ACHN (cell line): ENCODE results near the gene ATF7IP.

Experiments used
- DNase-seq: peaks from one replicate; pipeline ENCODE4 v3.0.0-alpha.2; 2015
- in situ Hi-C: cut with HindIII; loops from 2 replicates; pipeline ENCODE4 v1.10.0; 2017; ENCODE audit warnings: low sequenced_read_pairs, low pct_ligation_motif_present, low pct_unique_long_range_greater_than_20kb

The ATF7IP gene

DNA sequence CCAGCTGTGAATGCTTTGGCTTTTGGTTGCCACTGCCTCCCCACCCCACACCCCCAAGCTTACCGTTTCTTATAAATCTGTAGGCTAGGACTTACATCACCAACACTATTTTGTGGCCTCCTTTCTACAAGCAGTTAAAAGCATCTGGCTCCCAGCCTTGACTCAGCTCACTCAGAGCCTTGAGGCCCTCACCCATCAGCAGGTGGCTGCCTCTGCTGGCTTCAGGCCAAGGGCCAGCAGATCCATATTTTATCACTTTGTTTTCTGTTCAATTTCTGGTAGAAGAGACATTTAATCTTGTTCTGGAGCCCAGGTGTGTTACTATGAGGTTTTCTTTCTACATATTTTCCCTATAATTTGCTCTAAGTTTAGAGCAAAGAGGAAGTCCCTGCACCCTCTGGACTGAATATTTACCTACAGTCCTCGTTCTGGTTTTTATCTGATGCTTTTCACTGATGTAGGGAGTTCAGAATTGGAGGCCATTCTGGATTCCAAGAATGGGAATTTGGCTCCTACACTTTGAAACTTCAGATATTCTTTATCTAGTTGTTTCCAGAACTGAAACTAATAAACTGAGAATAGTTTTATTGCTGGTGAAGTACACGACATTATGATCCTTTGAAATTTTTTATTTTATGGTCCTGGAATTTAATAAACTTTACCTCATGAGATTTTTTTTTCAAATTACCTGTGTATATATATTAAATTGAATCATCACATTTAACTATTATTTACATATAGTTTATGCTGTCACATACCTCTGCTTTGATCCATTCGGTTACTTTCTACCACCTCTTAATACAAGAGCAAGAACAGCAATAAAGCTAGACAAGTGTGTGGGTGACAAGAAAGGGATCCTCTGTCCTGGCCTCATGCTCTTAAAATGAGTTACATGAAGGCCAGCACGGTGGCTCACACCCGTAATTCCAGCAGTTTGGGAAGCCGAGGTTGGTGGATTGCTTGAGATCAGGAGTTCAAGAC lies 180.0 kb downstream of the ATF7IP start:
- DNase-seq: no peak
- in situ Hi-C loops: no loop called here

DNA sequence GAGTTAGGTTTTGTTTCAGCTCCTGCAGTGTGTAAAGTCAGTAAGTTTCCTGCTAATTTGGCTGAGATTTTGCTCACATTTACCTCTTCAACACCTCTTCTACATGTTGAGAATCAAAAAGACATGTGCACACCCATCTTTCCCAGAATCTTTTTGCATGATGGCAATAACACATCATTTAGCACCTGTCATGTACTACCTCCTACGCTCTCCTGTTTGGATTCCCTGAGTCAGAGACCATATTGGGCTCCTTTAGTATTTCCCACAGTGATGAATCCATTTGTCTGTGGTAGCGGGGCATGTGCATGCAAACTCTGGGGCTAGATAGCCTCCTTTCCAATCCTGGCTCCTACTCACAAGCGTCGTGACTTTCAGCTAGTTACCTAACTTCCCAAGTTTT lies 182.1 kb downstream of the ATF7IP start:
- in situ Hi-C loops: no loop called here
- no peak for DNase-seq

- DNase-seq: no peak
- in situ Hi-C loops: no loop called here
These were observed 183.1 kb downstream of the ATF7IP start for GRCh38 chr12:14548609-14549008.
